Endothelial cell (in vitro differentiated cells): ENCODE measurements around the gene TIMP1. TPM values are rescaled to one million over a fixed set of nuclear protein-coding genes. Genes with fewer than 3 reads are reported as not detected.

Experiments used
- DNase-seq: peaks from one replicate; pipeline ENCODE4 v3.0.0; 2021; ENCODE audit warnings: low spot score
- H3K27ac Mint-ChIP-seq: one replicate; pipeline ENCODE4 v1.8.0; 2021; ENCODE audit warnings: mixed read lengths, inconsistent platforms; ENCODE audit not compliant: unreplicated experiment
- H3K27me3 Mint-ChIP-seq: one replicate; pipeline ENCODE4 v1.8.0; 2021; ENCODE audit warnings: mild to moderate bottlenecking, moderate library complexity, mixed read lengths, inconsistent platforms; ENCODE audit not compliant: unreplicated experiment
- H3K36me3 Mint-ChIP-seq: one replicate; pipeline ENCODE4 v1.8.0; 2021; ENCODE audit warnings: mild to moderate bottlenecking, low read depth, mixed read lengths, inconsistent platforms; ENCODE audit not compliant: unreplicated experiment
- H3K4me1 Mint-ChIP-seq: one replicate; pipeline ENCODE4 v1.8.0; 2021; ENCODE audit warnings: mild to moderate bottlenecking, mixed read lengths, inconsistent platforms; ENCODE audit not compliant: unreplicated experiment
- H3K4me3 Mint-ChIP-seq: one replicate; pipeline ENCODE4 v1.8.0; 2021; ENCODE audit warnings: mild to moderate bottlenecking, mixed read lengths, inconsistent platforms; ENCODE audit not compliant: unreplicated experiment
- H3K9me3 Mint-ChIP-seq: one replicate; pipeline ENCODE4 v1.8.0; 2021; ENCODE audit warnings: mixed read lengths, inconsistent platforms; ENCODE audit not compliant: unreplicated experiment
- total RNA-seq: library from RNA; stranded (reverse); fragmentation: NEBNext Ultra II Directional; extraction: Animal tissue kit (Norgen Biotek cat#: 25700); gene quantifications from one replicate; pipeline ENCODE4 v1.2.1, GENCODE V29; 2021; ENCODE audit not compliant: unreplicated experiment
- TF ChIP-seq, protein P1 (sequence below): fragments of 200-600 bp; sonication (generic); IDR thresholded peaks from one replicate; pipeline ENCODE4 v1.5.0; 2021; ENCODE audit warnings: antibody characterized with exemption; ENCODE audit not compliant: unreplicated experiment

Gene TIMP1
- total RNA-seq, 1 donor from 2014 or later: 267 TPM

DNA sequence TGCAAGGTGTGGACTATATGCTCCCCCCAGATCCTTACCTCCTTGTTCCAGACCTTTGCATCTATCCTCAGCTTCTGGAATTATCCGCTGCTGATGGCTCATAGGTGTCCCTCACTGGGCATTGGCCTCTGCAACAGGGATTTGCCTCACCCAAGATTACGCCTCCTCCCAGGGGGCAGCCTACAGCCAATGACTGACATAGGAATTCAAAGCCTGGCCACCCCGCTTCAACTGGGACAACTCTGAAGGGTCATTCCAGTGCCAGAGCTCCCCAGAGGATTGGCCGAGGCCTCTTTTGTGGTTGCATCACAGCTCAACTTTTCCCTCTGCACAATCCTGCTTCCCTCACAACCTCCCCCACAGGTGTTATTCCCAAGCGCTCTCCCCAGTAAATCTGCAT, 32.4 kb downstream of the TIMP1 start:
- H3K4me1 Mint-ChIP-seq: peaks cover 6% of the 10 kb centered on the region
- H3K4me3 Mint-ChIP-seq: no peak overlapping the region
- no peaks in the 10 kb centered on the region for H3K9me3 Mint-ChIP-seq
- no peak overlapping the region for H3K27ac Mint-ChIP-seq
- TF ChIP-seq, protein P1, sequence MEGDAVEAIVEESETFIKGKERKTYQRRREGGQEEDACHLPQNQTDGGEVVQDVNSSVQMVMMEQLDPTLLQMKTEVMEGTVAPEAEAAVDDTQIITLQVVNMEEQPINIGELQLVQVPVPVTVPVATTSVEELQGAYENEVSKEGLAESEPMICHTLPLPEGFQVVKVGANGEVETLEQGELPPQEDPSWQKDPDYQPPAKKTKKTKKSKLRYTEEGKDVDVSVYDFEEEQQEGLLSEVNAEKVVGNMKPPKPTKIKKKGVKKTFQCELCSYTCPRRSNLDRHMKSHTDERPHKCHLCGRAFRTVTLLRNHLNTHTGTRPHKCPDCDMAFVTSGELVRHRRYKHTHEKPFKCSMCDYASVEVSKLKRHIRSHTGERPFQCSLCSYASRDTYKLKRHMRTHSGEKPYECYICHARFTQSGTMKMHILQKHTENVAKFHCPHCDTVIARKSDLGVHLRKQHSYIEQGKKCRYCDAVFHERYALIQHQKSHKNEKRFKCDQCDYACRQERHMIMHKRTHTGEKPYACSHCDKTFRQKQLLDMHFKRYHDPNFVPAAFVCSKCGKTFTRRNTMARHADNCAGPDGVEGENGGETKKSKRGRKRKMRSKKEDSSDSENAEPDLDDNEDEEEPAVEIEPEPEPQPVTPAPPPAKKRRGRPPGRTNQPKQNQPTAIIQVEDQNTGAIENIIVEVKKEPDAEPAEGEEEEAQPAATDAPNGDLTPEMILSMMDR: no peak
- no peaks in the 10 kb centered on the region for H3K36me3 Mint-ChIP-seq
- H3K27me3 Mint-ChIP-seq: peaks cover 9% of the 10 kb centered on the region
- no peak for DNase-seq

DNA sequence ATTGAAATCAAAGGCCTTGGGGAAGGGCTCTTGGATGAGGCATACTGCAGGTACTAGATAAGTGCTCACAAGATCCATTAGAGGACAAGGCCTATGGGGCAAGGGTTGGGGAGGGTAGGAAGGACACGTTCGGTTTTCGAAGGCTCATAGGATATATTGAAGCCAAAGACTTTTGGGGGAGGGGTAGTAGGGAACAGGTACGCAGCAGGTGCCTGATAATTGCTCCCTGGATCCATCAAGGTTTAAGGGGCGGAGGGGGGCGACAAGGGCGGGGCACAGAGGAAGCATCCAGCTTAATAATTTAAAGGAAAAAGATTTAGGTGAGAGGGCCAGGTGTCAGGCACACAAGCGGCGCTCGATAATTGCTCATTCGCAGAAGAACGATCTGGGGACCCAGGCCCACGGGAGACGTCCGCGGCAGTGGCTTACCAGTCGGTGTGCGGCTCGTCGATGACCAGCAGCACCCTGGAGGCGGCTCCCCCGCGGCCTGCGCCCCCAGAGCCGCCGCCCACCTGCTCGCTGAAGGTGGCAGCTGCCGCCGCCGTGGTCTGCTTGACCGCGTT, 36.8 kb downstream of the TIMP1 start:
- Mint-ChIP-seq H3K4me3 (no peak overlapping the region), H3K9me3 (no peaks in the 10 kb centered on the region), H3K4me1 (no peaks in the 10 kb centered on the region), H3K27ac (no peak overlapping the region), H3K27me3 (peaks cover 8% of the 10 kb centered on the region), H3K36me3 (peaks cover under 1% of the 10 kb centered on the region)
- no peak for DNase-seq
- TF ChIP-seq, protein P1: no peak

DNA sequence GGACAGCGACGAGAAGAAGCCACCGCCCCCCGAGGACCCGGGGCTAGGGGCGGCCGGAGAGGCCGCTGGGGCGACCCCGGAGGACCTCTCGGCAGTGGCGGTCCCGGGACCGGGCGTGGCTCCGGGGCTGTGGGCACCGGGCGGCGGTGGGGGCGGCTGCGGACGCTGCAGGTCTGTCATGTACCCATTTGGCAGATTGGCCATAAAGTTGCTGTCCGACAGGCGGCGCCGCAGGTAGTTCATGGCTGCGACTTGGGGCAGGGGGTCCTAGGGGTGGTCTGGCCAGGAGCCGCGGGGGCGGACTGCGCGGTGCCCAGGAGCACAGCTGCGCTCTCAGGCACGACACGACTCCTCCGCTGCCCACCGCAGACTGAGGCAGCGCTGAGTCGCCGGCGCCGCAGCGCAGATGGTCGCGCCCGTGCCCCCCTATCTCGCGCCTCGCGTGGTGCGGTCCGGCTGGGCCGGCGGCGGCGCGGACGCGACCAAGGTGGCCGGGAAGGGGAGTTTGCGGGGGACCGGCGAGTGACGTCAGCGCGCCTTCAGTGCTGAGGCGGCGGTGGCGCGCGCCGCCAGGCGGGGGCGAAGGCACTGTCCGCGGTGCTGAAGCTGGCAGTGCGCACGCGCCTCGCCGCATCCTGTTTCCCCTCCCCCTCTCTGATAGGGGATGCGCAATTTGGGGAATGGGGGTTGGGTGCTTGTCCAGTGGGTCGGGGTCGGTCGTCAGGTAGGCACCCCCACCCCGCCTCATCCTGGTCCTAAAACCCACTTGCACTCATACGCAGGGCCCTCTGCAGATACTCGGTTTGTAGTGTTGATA, 37.5 kb downstream of the TIMP1 start, which contains the start of gene SYN1:
Gene SYN1 (minus strand): TSS at position 372 of the 817 bp plus-strand sequence. CDS start 129 bp downstream, at position 243.
- H3K27me3 Mint-ChIP-seq: peaks cover 8% of the 10 kb centered on the region
- H3K36me3 Mint-ChIP-seq: peaks cover 4% of the 10 kb centered on the region
- H3K4me1 Mint-ChIP-seq: no peaks in the 10 kb centered on the region
- DNase-seq: peak; percentile 74
- no peak within 1 kb of the TSS for H3K4me3 Mint-ChIP-seq
- no peak within 1 kb of the TSS for H3K27ac Mint-ChIP-seq
- TF ChIP-seq, protein P1: no peak
- no peaks in the 10 kb centered on the region for H3K9me3 Mint-ChIP-seq

DNA sequence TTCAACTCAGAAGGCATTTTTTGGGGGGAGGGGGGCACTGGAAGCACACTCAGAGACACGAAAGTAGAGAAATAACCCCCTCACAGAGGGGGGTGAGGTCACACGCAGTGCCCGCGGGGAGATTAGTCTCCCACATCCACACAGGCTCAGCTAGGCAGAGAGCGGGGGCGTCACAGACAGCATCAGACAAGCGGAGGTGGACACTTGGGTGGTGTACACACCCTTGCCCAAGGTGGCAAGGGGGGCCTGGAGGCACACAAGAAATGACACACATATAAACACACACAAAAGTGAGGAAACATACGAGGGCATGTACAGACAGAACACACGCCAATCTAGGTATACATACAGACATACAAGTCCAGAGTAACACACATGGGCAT, 38.1 kb downstream of the TIMP1 start:
- Mint-ChIP-seq H3K27me3 (peaks cover 11% of the 10 kb centered on the region), H3K4me1 (no peaks in the 10 kb centered on the region), H3K27ac (no peak overlapping the region), H3K4me3 (no peak overlapping the region), H3K36me3 (peaks cover 4% of the 10 kb centered on the region), H3K9me3 (no peaks in the 10 kb centered on the region)
- DNase-seq: no peak
- TF ChIP-seq, protein P1: no peak

DNA sequence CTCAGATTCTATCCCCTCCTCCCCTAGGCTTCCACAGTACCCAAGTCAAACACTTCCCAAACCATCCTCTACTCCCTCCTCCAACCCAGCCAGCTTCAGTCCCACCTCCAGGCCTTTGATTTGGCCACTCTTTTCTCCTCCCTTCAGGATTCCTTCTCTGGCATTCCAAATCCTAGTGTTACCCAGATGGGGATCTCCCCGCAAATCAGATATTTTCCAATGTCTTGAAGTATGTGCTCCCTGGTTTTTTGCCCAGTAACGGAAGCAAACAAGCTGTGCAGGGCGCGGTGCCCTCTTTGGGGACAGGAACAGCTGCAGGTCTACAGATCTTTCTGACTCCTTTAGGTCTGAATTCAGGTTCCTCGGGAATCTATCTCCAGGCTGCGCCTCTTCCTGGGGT, 39.6 kb downstream of the TIMP1 start:
- H3K4me3 Mint-ChIP-seq: no peak overlapping the region

More for the DNA sequence above, 39.6 kb downstream of the TIMP1 start:
- TF ChIP-seq, protein P1: no peak
- H3K4me1 Mint-ChIP-seq: no peaks in the 10 kb centered on the region
- peaks cover 7% of the 10 kb centered on the region for H3K36me3 Mint-ChIP-seq
- peaks cover 11% of the 10 kb centered on the region for H3K27me3 Mint-ChIP-seq
- DNase-seq: no peak
- H3K9me3 Mint-ChIP-seq: no peaks in the 10 kb centered on the region
- H3K27ac Mint-ChIP-seq: no peak overlapping the region
